Effector memory CD8-positive, alpha-beta T cell (primary cell): ENCODE results near the gene MACROD2.

Experiments used
- ATAC-seq: fragments of 150-1000 bp; cut with Tn5 transposase; replicated peaks from 2 replicates; pipeline ENCODE4 v1.10.0; 2021; ENCODE audit warnings: mild to moderate bottlenecking, moderate library complexity
- DNase-seq, 3 experiments: peaks; one replicate each; pipeline ENCODE4 v3.0.0; 2021
- H3K27ac Mint-ChIP-seq, 2 donors: one replicate each; pipeline ENCODE4 v1.8.0; 2022; ENCODE audit warnings: mild to moderate bottlenecking in 2 of 2, mixed read lengths in 2 of 2, moderate library complexity in 2 of 2
- H3K27me3 Mint-ChIP-seq, 2 donors: one replicate each; pipeline ENCODE4 v1.8.0; 2022; ENCODE audit warnings: mixed read lengths in 2 of 2
- H3K36me3 Mint-ChIP-seq: one replicate; pipeline ENCODE4 v1.8.0; 2022; ENCODE audit warnings: mild to moderate bottlenecking, moderate library complexity, mixed read lengths; ENCODE audit not compliant: insufficient read depth
- H3K4me1 Mint-ChIP-seq, 2 donors: one replicate each; pipeline ENCODE4 v1.8.0; 2022; ENCODE audit warnings: low read depth in 2 of 2, mixed read lengths in 2 of 2
- H3K4me3 Mint-ChIP-seq, 2 donors: one replicate each; pipeline ENCODE4 v1.8.0; 2022; ENCODE audit warnings: mild to moderate bottlenecking in 2 of 2, mixed read lengths in 2 of 2, moderate library complexity in 2 of 2
- H3K9me3 Mint-ChIP-seq, 2 donors: one replicate each; pipeline ENCODE4 v1.8.0; 2022; ENCODE audit warnings: mixed read lengths in 2 of 2

MACROD2 gene

DNA sequence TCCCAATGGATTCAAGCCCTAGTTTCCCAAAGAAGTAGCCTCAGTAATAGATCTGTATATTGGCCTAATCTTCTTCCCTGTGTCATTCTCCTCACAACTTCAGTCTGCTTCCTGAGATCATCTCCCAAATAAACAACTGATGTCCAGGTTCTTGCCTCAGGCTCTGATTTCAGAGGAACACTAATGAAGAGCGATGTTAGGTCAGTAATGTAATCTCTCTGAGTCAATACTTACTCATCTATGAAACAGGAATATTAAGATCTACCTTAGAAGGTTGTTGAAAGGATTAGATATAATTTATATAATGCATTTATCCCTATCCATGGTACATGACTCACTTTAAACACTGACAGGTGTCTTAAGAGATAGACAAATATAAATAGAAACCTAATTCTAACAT is 588.1 kb downstream of the MACROD2 start:
- Mint-ChIP-seq H3K4me1 (no peaks in the 10 kb centered on the region), H3K9me3 (peaks cover 5 to 19% of the 10 kb centered on the region in 2 donors), H3K36me3 (peaks cover 4% of the 10 kb centered on the region), H3K27ac (no peak overlapping the region), H3K4me3 (no peak overlapping the region), H3K27me3 (no peaks in the 10 kb centered on the region)
- DNase-seq (no peak), ATAC-seq (no peak)

DNA sequence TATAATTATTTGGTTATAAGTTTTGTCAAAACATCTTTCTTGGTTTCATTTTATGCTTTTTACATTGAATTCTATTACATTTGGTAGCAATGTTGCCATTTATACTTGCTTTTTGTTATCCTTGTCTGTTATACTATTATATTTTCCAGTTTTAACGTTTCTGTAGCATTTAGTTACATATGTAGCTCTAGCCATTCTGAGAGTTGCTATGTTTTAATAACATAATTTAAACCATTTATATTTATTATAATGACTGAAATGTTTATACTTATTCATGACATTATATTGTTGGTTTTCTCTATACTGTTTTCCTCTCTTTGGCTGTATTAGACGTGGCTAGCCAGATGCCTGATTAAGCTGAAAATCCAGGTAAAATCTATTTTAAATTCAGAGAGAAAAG is 594.1 kb downstream of the MACROD2 start:
- H3K9me3 Mint-ChIP-seq: peaks cover 4 to 8% of the 10 kb centered on the region in 2 donors
- no peak overlapping the region for H3K4me3 Mint-ChIP-seq
- peaks cover 4% of the 10 kb centered on the region for H3K36me3 Mint-ChIP-seq
- ATAC-seq (no peak), DNase-seq (no peak)
- no peaks in the 10 kb centered on the region for H3K27me3 Mint-ChIP-seq
- H3K27ac Mint-ChIP-seq: no peak overlapping the region
- H3K4me1 Mint-ChIP-seq: no peaks in the 10 kb centered on the region

DNA sequence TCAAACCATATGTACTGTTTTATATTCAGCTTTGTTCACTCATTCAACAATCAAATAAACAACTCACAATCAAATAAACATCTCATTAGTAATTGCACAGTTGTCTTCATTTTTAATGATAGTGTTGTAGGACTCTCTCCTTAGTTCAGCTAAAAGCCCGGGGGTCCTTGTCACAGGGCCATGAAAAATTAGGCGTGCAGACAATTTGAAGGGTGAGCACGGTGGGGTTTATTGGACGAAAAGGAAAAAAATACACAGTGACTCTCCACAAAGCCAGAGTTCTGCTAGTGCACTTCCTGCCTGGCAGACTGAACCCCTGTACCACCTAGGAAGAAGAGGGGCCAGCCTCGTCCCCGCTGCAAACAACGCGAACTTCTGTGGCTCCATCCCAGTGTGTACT is 599.7 kb downstream of the MACROD2 start:
- Mint-ChIP-seq H3K27me3 (no peaks in the 10 kb centered on the region), H3K9me3 (peaks cover 11 to 23% of the 10 kb centered on the region in 2 donors), H3K36me3 (no peaks in the 10 kb centered on the region), H3K27ac (no peak overlapping the region), H3K4me1 (no peaks in the 10 kb centered on the region), H3K4me3 (no peak overlapping the region)
- DNase-seq (no peak), ATAC-seq (no peak)

DNA sequence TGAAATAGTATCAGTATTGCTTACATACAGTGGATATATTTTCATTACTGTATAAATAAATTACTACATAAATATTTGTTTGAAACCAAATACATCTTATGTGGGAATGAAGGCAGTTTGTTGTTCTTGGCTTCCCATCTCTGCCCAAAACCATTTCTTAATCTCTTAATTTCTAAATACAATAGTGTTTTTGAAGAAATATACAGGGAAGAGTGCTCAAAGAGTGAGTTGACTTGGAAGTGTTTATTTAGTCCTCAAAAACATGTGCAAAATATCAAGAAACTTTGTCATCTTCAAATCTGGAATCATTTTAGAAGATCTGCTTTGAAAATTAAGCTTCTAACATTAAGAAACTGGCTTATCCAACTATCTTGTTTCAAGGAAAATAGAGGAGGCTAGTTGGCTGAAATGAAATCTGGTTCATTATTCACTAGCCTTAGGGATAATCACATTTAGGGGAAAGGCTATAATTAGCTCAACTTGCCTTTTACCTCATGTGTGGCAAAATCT is 601.9 kb downstream of the MACROD2 start:
- Mint-ChIP-seq H3K36me3 (no peaks in the 10 kb centered on the region), H3K27me3 (no peaks in the 10 kb centered on the region), H3K9me3 (peaks cover 8 to 16% of the 10 kb centered on the region in 2 donors), H3K27ac (no peak overlapping the region), H3K4me1 (no peaks in the 10 kb centered on the region), H3K4me3 (no peak overlapping the region)
- ATAC-seq: no peak
- DNase-seq: no peak

DNA sequence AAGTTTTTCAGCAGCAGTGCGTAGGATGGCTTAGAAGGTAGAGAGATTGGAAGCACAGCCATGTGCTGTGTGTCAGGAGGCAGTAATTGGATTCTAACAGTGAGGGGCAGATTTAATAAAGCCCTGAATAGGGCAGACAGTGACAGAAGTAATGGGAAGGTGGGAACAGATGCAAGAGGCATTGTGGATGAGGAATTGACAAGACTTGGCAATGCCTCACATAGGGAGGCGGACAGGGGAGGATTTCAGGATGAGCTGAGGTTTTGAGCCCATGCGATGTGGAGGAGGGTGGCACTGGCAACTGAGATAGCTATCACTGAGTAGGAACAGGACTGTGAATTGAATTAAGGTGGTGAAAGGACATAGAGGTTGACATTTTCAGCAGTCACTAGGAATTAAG is 604.3 kb downstream of the MACROD2 start:
- H3K36me3 Mint-ChIP-seq: no peaks in the 10 kb centered on the region
- DNase-seq: no peak
- H3K27ac Mint-ChIP-seq: no peak overlapping the region
- peaks cover 11 to 23% of the 10 kb centered on the region in 2 donors for H3K9me3 Mint-ChIP-seq
- no peak for ATAC-seq
- no peak overlapping the region for H3K4me3 Mint-ChIP-seq
- H3K4me1 Mint-ChIP-seq: no peaks in the 10 kb centered on the region
- H3K27me3 Mint-ChIP-seq: no peaks in the 10 kb centered on the region

DNA sequence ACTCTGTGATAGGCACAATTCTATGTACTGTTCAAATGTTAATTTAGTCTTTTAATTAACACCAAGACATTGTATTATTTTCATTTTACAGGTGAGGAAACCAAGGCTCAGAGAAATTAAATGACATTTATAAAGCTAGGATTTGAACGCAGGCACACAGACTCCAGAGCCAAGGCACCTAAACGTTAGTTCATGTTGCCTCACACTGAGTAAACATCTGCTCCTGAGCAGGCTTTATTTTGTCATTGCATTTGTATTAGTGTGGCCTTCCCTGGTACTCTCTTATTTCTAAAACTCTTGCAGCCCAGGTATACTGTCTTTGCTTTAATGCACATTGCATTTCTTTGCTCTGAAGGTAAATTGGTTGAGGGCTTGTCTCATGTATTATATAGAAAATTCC is 605.2 kb downstream of the MACROD2 start:
- DNase-seq: no peak
- Mint-ChIP-seq H3K4me3 (no peak overlapping the region), H3K27me3 (no peaks in the 10 kb centered on the region), H3K36me3 (no peaks in the 10 kb centered on the region), H3K27ac (no peak overlapping the region), H3K4me1 (no peaks in the 10 kb centered on the region), H3K9me3 (peaks cover 10 to 18% of the 10 kb centered on the region in 2 donors)
- no peak for ATAC-seq

DNA sequence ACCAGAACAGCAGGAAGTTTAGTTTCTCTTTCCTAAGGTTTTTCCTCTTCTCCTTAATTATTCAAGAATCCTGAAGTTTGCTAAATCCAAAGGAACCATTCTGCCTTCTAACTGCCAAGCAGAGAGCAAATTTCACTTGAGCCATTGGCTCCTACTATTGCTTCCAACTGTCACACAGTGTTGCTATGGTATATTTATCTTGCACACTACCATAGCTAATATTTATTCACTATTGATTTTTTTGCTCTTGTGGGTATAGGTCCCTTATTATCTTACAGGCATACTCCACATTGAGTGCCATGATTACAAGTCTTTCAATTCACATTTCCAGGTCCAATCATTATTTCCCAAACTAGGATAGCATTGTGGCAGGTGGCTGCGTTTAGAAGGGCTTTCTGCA is 608.8 kb downstream of the MACROD2 start:
- DNase-seq: no peak
- no peak for ATAC-seq
- peaks cover 13 to 26% of the 10 kb centered on the region in 2 donors for H3K9me3 Mint-ChIP-seq

DNA sequence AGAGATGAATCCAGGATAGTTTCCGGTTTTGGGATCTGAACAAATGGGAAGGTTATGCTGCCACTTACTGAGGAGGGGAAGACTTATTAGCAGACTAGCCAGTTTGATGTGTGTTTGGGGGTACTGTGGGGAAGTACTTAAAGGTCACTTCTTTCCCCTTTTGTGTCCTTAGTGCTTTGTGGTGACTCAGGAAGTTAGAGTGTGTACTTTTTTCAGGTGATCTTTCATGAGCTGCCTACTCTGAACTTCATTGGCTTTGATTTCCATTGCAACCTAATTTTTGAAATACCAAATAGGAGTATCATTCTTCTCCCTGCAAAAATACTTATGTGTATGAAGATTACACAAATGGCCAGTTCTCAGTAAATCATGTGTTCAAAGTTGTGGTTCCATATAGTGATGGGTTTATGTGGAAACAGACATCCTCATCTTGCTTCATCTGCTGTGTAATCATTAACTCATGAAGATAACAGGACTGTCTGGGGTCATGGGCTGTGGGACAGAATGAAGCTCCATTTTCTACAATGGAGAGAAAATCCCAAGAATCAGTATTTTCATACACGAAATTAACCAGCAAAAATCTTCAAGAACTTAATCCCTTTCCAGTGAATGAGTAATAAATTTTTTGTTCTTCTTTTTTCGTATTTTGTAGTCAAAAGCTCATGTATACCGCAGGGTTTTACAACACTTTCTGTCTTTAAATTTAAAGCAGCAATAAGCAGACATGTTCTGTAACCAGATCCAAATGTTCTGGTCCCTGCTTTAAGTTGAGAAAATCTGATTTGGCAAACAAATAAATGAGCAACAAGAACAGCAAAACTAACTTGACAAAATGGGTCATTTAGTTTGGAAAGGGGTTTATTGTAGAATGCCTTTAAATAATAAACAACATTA is 614.3 kb downstream of the MACROD2 start:
- no peak overlapping the region for H3K27ac Mint-ChIP-seq
- no peaks in the 10 kb centered on the region for H3K4me1 Mint-ChIP-seq
- DNase-seq (no peak), ATAC-seq (no peak)
- H3K27me3 Mint-ChIP-seq: no peaks in the 10 kb centered on the region
- no peaks in the 10 kb centered on the region for H3K36me3 Mint-ChIP-seq
- no peak overlapping the region for H3K4me3 Mint-ChIP-seq
- H3K9me3 Mint-ChIP-seq: peaks cover 9 to 17% of the 10 kb centered on the region in 2 donors

More for the DNA sequence above, 608.8 kb downstream of the MACROD2 start:
- Mint-ChIP-seq H3K4me3 (no peak overlapping the region), H3K27me3 (no peaks in the 10 kb centered on the region), H3K36me3 (no peaks in the 10 kb centered on the region), H3K27ac (no peak overlapping the region), H3K4me1 (no peaks in the 10 kb centered on the region)

DNA sequence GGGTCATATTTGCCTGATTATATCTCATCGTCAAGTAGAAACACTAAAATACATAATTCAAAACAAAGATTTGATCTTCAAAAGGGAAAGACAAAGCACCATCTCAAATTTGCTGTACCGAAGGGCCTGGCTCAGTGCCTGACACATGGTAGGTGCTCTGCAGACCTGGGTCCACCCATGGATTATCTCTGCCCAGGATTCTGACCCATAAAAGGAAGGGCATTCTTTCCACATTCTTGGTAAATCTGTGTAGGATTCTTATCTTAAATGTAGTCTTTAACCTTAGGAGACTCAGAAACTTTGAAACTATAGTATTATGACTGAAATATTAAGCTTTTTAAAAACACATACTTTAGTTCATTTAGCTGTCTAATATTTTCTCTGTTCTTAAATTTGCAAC is 616.2 kb downstream of the MACROD2 start:
- Mint-ChIP-seq H3K27me3 (no peaks in the 10 kb centered on the region), H3K9me3 (peaks cover 16 to 28% of the 10 kb centered on the region in 2 donors), H3K36me3 (no peaks in the 10 kb centered on the region), H3K4me3 (no peak overlapping the region), H3K4me1 (no peaks in the 10 kb centered on the region), H3K27ac (no peak overlapping the region)
- no peak for ATAC-seq
- no peak for DNase-seq

DNA sequence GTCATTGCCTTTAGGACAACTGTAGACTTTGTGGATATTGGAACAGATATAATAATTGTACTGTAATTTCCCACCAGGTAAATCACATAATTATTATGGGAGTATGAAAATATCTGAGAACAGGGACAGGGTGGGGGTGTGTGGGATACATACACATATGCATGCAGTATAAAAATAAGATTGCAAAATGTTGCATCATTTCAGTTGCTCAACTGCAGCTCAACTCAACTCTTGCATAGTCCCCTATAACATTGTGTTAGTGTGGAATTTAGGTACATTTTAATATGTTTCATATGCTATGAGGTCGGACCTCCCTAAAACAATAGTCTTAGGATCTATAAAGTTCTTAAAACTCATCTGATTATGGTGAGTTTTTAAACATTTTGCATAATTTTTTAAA is 617.1 kb downstream of the MACROD2 start:
- Mint-ChIP-seq H3K36me3 (no peaks in the 10 kb centered on the region), H3K9me3 (peaks cover 16 to 28% of the 10 kb centered on the region in 2 donors), H3K4me3 (no peak overlapping the region), H3K27me3 (no peaks in the 10 kb centered on the region), H3K4me1 (no peaks in the 10 kb centered on the region), H3K27ac (no peak overlapping the region)
- no peak for ATAC-seq
- DNase-seq: no peak

DNA sequence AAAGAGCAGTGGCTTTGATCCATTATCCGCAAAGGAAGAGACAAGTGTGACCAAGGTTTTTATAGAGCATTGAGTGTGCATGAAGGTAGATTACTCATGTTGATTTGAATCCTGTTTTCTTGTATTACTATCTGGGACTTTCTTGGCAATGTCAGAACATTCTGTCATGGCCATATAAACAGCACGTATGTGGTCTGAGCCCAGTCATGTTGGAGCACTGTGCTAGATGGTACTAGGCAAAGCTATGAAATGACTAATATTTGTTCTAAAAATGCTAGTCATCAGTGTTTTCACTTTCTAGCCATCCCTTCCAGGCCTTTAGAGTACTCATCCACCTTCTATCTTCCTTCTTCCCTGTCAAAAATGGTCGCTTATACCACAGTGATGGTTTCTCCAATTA is 620.7 kb downstream of the MACROD2 start:
- Mint-ChIP-seq H3K9me3 (peaks cover 12 to 15% of the 10 kb centered on the region in 2 donors), H3K27me3 (no peaks in the 10 kb centered on the region), H3K27ac (no peak overlapping the region), H3K4me3 (no peak overlapping the region), H3K36me3 (no peaks in the 10 kb centered on the region), H3K4me1 (no peaks in the 10 kb centered on the region)
- DNase-seq: no peak
- ATAC-seq: no peak

DNA sequence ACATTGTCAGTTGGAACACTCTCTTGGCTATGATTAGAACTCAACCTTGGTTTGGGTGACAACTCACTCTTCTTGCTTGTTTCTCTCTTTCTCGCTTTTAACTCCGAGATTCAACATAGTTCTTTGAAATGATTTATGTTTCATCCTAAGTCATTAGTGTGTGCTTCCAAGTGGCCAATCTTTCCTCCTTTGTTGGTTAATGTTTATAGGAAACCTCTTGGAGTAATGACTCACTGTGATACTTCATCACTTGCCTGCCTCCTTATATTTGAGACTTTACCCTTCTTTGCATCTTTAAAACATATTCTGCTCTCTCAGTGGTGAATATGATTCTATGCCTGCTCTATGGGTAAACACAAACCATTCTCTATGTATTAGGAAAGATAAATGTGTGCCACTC is 621.8 kb downstream of the MACROD2 start:
- H3K27ac Mint-ChIP-seq: no peak overlapping the region
- no peak overlapping the region for H3K4me3 Mint-ChIP-seq
- H3K4me1 Mint-ChIP-seq: no peaks in the 10 kb centered on the region
- DNase-seq: no peak
- ATAC-seq: no peak
- no peaks in the 10 kb centered on the region for H3K27me3 Mint-ChIP-seq
- H3K9me3 Mint-ChIP-seq: peaks cover 12 to 15% of the 10 kb centered on the region in 2 donors
- H3K36me3 Mint-ChIP-seq: no peaks in the 10 kb centered on the region

DNA sequence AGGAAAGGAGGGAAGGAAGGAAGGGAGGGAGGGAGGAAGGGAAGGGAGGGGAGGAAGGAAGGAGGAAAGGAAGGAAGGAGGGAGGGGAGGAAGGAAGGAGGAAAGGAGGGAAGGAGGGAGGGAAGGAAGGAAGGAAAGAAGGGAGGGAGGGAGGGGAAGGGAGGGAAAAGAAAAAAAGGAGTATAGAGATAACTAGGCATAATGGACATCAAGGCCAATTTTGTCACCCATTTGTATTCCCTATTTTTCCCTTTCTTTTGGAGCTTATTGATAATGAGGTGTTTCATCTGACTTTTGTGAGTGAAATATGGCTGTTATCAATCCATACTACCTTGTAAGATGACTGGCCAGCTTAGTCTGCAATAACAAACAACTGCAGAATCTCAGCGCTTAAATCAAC is 624.1 kb downstream of the MACROD2 start:
- H3K27ac Mint-ChIP-seq: no peak overlapping the region
- no peak overlapping the region for H3K4me3 Mint-ChIP-seq
- peaks cover 11 to 22% of the 10 kb centered on the region in 2 donors for H3K9me3 Mint-ChIP-seq
- H3K36me3 Mint-ChIP-seq: no peaks in the 10 kb centered on the region
- DNase-seq (no peak), ATAC-seq (no peak)
- H3K4me1 Mint-ChIP-seq: no peaks in the 10 kb centered on the region
- H3K27me3 Mint-ChIP-seq: no peaks in the 10 kb centered on the region

DNA sequence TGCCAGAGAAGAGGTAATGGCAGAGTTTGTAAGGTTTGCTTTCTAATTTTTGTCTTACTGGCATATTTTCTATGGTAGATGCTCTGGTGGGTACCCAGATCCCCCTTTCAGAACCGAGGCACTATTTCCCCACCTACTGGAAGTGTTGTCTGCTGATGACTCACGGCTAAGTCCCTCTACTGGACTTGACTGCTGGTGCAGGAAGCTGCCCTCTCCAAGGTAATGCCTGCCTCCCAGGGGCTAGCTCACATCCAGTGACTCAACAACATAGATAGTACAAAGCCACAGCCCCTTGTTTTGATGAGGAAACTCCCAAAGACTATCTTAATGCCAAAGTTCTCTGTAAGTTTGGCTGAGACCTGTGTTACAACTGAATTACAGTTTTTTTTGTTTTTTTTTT is 627.5 kb downstream of the MACROD2 start:
- H3K27me3 Mint-ChIP-seq: no peaks in the 10 kb centered on the region
- H3K36me3 Mint-ChIP-seq: no peaks in the 10 kb centered on the region
- H3K27ac Mint-ChIP-seq: no peak overlapping the region
- ATAC-seq (no peak), DNase-seq (no peak)
- peaks cover 7 to 9% of the 10 kb centered on the region in 2 donors for H3K9me3 Mint-ChIP-seq
- no peaks in the 10 kb centered on the region for H3K4me1 Mint-ChIP-seq
- H3K4me3 Mint-ChIP-seq: no peak overlapping the region
